Measurements from ENCODE around the gene GALNS. TPM values are rescaled to one million over a fixed set of nuclear protein-coding genes. Genes with fewer than 3 reads are reported as not detected.

GALNS gene
- total RNA-seq, 4 donors from 2014 or later = 31.1 to 134 (median 43.3) TPM

- no peak for DNase-seq (ENCODE audit: low spot score in 2 of 2)
- 70% methylated on average over 36 of the region's 39 CpGs for WGBS
- TF ChIP-seq POLR2A (IDR thresholded peaks at IDR 0.05) = no peak
- peak in 1 of 2 donors; percentile 12 for TF ChIP-seq CTCF (IDR thresholded peaks at IDR 0.05)
- Histone ChIP-seq H3K27me3 (no peaks in the 10 kb centered on the region), H3K4me1 (peaks cover 21% of the 10 kb centered on the region), H3K36me3 (peaks cover 12% of the 10 kb centered on the region), H3K9me3 (no peaks in the 10 kb centered on the region), H3K4me3 (no peak overlapping the region), H3K27ac (peak overlapping the region; percentile 10)
Measured at GRCh38 chr16:88886845-88887521, 30.2 kb upstream of the GALNS start.

GRCh38 chr16:88886420-88886844 is 29.7 kb upstream of the GALNS start:
- no peaks in the 10 kb centered on the region for H3K27me3 ChIP-seq
- H3K36me3 ChIP-seq = peaks cover 12% of the 10 kb centered on the region
- H3K4me1 ChIP-seq = peaks cover 26% of the 10 kb centered on the region
- H3K4me3 ChIP-seq = no peak overlapping the region
- H3K9me3 ChIP-seq = no peaks in the 10 kb centered on the region
- TF ChIP-seq POLR2A (IDR thresholded peaks at IDR 0.05) (no peak), CTCF (IDR thresholded peaks at IDR 0.05) (no peak), EP300 (IDR thresholded peaks at IDR 0.05) (no peak)
- WGBS = 65% methylated on average over 4 of the region's 15 CpGs
- H3K27ac ChIP-seq = peak overlapping the region; percentile 10
- DNase-seq (ENCODE audit: low spot score in 2 of 2) = no peak

- H3K9me3 ChIP-seq = no peaks in the 10 kb centered on the region
- WGBS = 86% methylated on average over 7 of the region's 28 CpGs
- H3K4me1 ChIP-seq = peaks cover 30% of the 10 kb centered on the region
- no peak overlapping the region for H3K27ac ChIP-seq
- TF ChIP-seq POLR2A (IDR thresholded peaks at IDR 0.05) (no peak), EP300 (IDR thresholded peaks at IDR 0.05) (no peak), POLR2AphosphoS5 (IDR thresholded peaks at IDR 0.05) (no peak), CTCF (IDR thresholded peaks at IDR 0.05) (no peak)
- H3K4me3 ChIP-seq = no peak overlapping the region
- peaks cover 12% of the 10 kb centered on the region for H3K36me3 ChIP-seq
- DNase-seq (ENCODE audit: low spot score in 2 of 2) = no peak
- H3K27me3 ChIP-seq = no peaks in the 10 kb centered on the region
Measured at GRCh38 chr16:88885693-88886280, 29.0 kb upstream of the GALNS start.

GRCh38 chr16:88884569-88885271 is 28.0 kb upstream of the GALNS start:
- H3K4me3 ChIP-seq = no peak overlapping the region
- peaks cover 38% of the 10 kb centered on the region for H3K4me1 ChIP-seq
- 93% methylated on average over 21 of the region's 39 CpGs for WGBS
- peaks cover 12% of the 10 kb centered on the region for H3K36me3 ChIP-seq
- TF ChIP-seq POLR2A (IDR thresholded peaks at IDR 0.05) (no peak), POLR2AphosphoS5 (IDR thresholded peaks at IDR 0.05) (no peak), CTCF (IDR thresholded peaks at IDR 0.05) (no peak), EP300 (IDR thresholded peaks at IDR 0.05) (no peak)
- DNase-seq (ENCODE audit: low spot score in 2 of 2) = no peak
- no peak overlapping the region for H3K27ac ChIP-seq
- no peaks in the 10 kb centered on the region for H3K9me3 ChIP-seq
- no peaks in the 10 kb centered on the region for H3K27me3 ChIP-seq

GRCh38 chr16:88883946-88884345 is 27.2 kb upstream of the GALNS start:
- H3K4me1 ChIP-seq = peaks cover 39% of the 10 kb centered on the region
- no peak for DNase-seq (ENCODE audit: low spot score in 2 of 2)
- no peaks in the 10 kb centered on the region for H3K9me3 ChIP-seq
- no peak overlapping the region for H3K4me3 ChIP-seq
- WGBS = 71% methylated on average over 1 of the region's 11 CpGs
- H3K36me3 ChIP-seq = peaks cover 15% of the 10 kb centered on the region
- H3K27ac ChIP-seq = no peak overlapping the region
- H3K27me3 ChIP-seq = no peaks in the 10 kb centered on the region
- TF ChIP-seq CTCF (IDR thresholded peaks at IDR 0.05) = no peak
- TF ChIP-seq POLR2AphosphoS5 (IDR thresholded peaks at IDR 0.05) = no peak
- no peak for TF ChIP-seq EP300 (IDR thresholded peaks at IDR 0.05)
- no peak for TF ChIP-seq POLR2A (IDR thresholded peaks at IDR 0.05)
